Kidney (tissue), 14 donors: ENCODE measurements around the gene DACT2. TPM values are rescaled to one million over a fixed set of nuclear protein-coding genes. Genes with fewer than 3 reads are reported as not detected.

Source experiments
- DNase-seq, 5 donors: peaks; one replicate each; pipeline ENCODE4 v3.0.0-alpha.2; 2013 to 2020
- FAIRE-seq: peaks from 2 replicates; lab custom pipeline; 2012; peaks lifted over from hg19 to GRCh38; lab: Jason Lieb, UNC
- H3K27ac ChIP-seq, 2 donors: one replicate each; pipeline ENCODE4 v1.7.0; 2013; ENCODE audit warnings: low read depth in 2 of 2, low read length in 2 of 2, inconsistent platforms in 1 of 2
- H3K27me3 ChIP-seq: one replicate; pipeline ENCODE4 v1.7.1; 2013; ENCODE audit warnings: low read length, inconsistent platforms; ENCODE audit not compliant: control insufficient read depth, insufficient read depth
- H3K36me3 ChIP-seq, 3 donors: one replicate each; pipeline versions ENCODE4 v1.7.0 to v1.7.1; 2013; ENCODE audit warnings: low read length in 3 of 3, control low read depth in 1 of 3, inconsistent platforms in 1 of 3; ENCODE audit not compliant: insufficient read depth in 3 of 3, control insufficient read depth in 2 of 3
- H3K4me1 ChIP-seq, 3 donors: one replicate each; pipeline versions ENCODE4 v1.7.0 to v1.7.1; 2013; ENCODE audit warnings: low read length in 3 of 3, inconsistent platforms in 1 of 3, low read depth in 1 of 3; ENCODE audit not compliant: control insufficient read depth in 2 of 3, insufficient read depth in 2 of 3
- H3K4me3 ChIP-seq, 3 donors: one replicate each; pipeline versions ENCODE4 v1.7.0 to v1.8.1; 2013; ENCODE audit warnings: low read length in 3 of 3, control low read depth in 1 of 3, inconsistent platforms in 1 of 3
- H3K9ac ChIP-seq, 3 donors: one replicate each; pipeline versions ENCODE4 v1.7.0 to v1.7.1; 2013; ENCODE audit warnings: low read length in 3 of 3, control low read depth in 1 of 3, inconsistent platforms in 1 of 3
- H3K9me3 ChIP-seq, 3 donors: one replicate each; pipeline versions ENCODE4 v1.7.0 to v1.7.1; 2013; ENCODE audit warnings: low read length in 3 of 3, control low read depth in 1 of 3, inconsistent platforms in 1 of 3; ENCODE audit not compliant: control insufficient read depth in 2 of 3, insufficient read depth in 1 of 3
- CTCF ChIP-seq: IDR thresholded peaks from 3 replicates; pipeline ENCODE4 v1.5.1; 2012; ENCODE audit warnings: mild to moderate bottlenecking, moderate library complexity, borderline replicate concordance; ENCODE audit not compliant: insufficient read depth; ENCODE audit errors: extremely low read depth
- intact Hi-C: fragments of 100-400 bp; cut with DNase I; formaldehyde crosslinking; loops from one replicate; pipeline ENCODE4 v1.11.1; 2022
- polyA plus RNA-seq: library from polyadenylated mRNA; stranded (reverse); fragments of 350-450 nt; fragmentation: Illumina TruSeq; extraction: RNeasy Lipid Tissue Mini Kit (QIAGEN cat#74804); gene quantifications from one replicate; pipeline ENCODE4 v1.2.3, GENCODE V29; 2014; ENCODE audit warnings: low read depth, low replicate concordance; ENCODE audit not compliant: insufficient read depth
- total RNA-seq: library from RNA; stranded (reverse); fragmentation: NEBNext Ultra II Directional; extraction: Animal tissue kit (Norgen Biotek cat#: 25700); gene quantifications from one replicate; pipeline ENCODE4 v1.2.1, GENCODE V29; 2021
- donor health status: control.
- donor health status: control.
- donor health status: control.
- donor health status: control.
- donor health status: control.
- donor health status: DM: yes; HTN: yes; CAD: no.
- donor health status: Normal renal cell carcinoma (clear cell type).

Gene DACT2
- total and polyA plus RNA-seq, 2 donors from 2014 or later, result 4.8 to 5.0 TPM

DNA sequence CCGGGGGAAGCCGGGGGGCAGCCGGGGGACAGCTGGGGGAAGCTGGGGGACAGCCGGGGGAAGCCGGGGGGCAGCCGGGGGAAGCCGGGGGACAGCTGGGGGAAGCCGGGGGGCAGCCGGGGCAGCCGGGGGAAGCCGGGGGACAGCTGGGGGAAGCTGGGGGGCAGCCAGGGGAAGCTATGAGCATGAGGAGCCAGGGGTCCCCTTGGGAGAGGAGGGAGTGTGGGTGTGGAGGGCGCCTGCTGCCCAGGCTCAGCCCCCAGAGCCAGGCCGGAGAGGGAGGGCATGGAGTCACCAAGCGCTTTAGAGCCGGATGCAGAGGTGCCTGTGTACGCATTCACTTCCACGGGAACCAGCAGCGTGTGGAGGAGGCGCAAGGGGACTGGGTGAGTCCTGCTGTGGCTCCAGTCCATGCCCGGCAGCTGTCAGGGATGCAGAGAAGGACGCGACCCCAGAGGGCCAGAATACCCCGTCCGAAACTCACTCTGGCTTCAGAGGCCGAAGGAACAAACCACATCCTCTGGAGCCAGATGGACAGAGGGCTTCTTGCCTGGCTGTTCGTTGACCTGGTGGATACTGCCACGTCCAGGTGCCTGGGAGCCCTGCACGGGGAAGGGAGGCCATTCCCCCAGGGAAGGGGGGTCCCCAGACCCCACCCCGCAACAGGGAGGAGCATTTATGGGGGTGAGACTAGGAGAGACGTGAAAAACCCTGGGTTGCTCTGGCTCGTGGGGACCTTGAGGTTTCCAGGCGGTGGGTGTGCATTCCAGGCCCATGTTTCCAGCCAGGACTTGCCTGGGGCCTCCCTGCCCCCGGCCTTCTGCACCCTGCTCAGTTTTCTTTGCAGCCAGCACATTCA is 26.5 kb upstream of the DACT2 start:
- no peak overlapping the region for H3K27ac ChIP-seq
- H3K4me3 ChIP-seq, result no peak overlapping the region
- H3K36me3 ChIP-seq, result no peaks in the 10 kb centered on the region
- DNase-seq (peak in 2 of 5 donors; percentile 20 to 38), FAIRE-seq (no peak)
- no peak for TF ChIP-seq CTCF
- no peak overlapping the region for H3K9ac ChIP-seq
- H3K27me3 ChIP-seq, result no peaks in the 10 kb centered on the region
- no peaks in the 10 kb centered on the region for H3K4me1 ChIP-seq
- intact Hi-C loops, result no loop called here
- no peaks in the 10 kb centered on the region for H3K9me3 ChIP-seq

DNA sequence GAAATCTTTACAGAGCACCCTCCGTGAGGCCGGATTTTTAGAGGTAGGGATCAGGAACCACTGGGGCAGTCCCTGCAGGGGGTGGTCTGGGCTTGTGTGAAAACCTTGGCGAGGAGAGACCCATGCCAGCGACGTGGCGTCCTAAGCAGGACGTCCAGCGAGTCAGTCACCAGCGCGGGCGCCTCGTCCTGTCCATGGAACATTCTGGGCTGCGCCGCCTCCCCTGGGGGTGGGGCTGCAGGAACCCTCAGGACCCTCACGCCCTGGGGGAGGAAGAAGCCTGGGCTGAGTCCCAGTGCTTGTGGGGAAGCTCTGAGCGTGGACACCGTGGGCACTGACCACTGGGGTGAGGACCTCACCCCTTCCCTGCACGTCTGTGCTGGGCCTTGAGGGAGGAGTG is 25.7 kb upstream of the DACT2 start:
- H3K4me1 ChIP-seq, result no peaks in the 10 kb centered on the region
- no peak for DNase-seq
- no peak overlapping the region for H3K4me3 ChIP-seq
- no peak overlapping the region for H3K27ac ChIP-seq
- no peak for FAIRE-seq
- intact Hi-C loops, result no loop called here
- no peaks in the 10 kb centered on the region for H3K9me3 ChIP-seq
- no peak overlapping the region for H3K9ac ChIP-seq
- TF ChIP-seq CTCF, result no peak
- H3K36me3 ChIP-seq, result no peaks in the 10 kb centered on the region
- H3K27me3 ChIP-seq, result no peaks in the 10 kb centered on the region

GRCh38 chr6:168344338-168344737 is 24.8 kb upstream of the DACT2 start:
- no peak overlapping the region for H3K27ac ChIP-seq
- no peak for TF ChIP-seq CTCF
- DNase-seq (no peak), FAIRE-seq (no peak)
- no peaks in the 10 kb centered on the region for H3K27me3 ChIP-seq
- no peaks in the 10 kb centered on the region for H3K4me1 ChIP-seq
- H3K36me3 ChIP-seq, result no peaks in the 10 kb centered on the region
- intact Hi-C loops, result no loop called here
- H3K9me3 ChIP-seq, result no peaks in the 10 kb centered on the region
- no peak overlapping the region for H3K4me3 ChIP-seq
- H3K9ac ChIP-seq, result no peak overlapping the region
